Endothelial cell of umbilical vein (primary cell): Measurements from ENCODE around the gene ECHDC1. TPM values are rescaled to one million over a fixed set of nuclear protein-coding genes. Genes with fewer than 3 reads are reported as not detected.

Experiments
- BruUV-seq: library from RNA; stranded (reverse); fragments of 400-500 nt; replicated peaks from 2 replicates; lab custom pipeline; 2021; lab: Mats Ljungman, UMichigan
- CTCF ChIA-PET: fragments of 300-600, 350-600 bp; sonication (Branson Sonifier 250); formaldehyde crosslinking; loops from one replicate; lab custom pipeline; 2021; ENCODE audit warnings: antibody characterized with exemption, inconsistent platforms; lab: Charles Lee
- POLR2A ChIA-PET: fragments of 300-600, 350-600 bp; sonication (Branson Sonifier 250); formaldehyde crosslinking; loops from one replicate; lab custom pipeline; 2021; ENCODE audit warnings: antibody characterized with exemption, inconsistent platforms; lab: Charles Lee
- DNase-seq: peaks from one replicate; pipeline ENCODE4 v3.0.0-alpha.2; 2011; ENCODE audit warnings: low read depth, low spot score
- FAIRE-seq: peaks from 2 replicates; lab custom pipeline; 2011; peaks lifted over from hg19 to GRCh38; lab: Jason Lieb, UNC
- H2AFZ ChIP-seq: 2 replicates; pipeline ENCODE4 v1.6.0; 2012; ENCODE audit warnings: low read depth, low read length, control low read depth, inconsistent platforms
- H3K27ac ChIP-seq: 2 replicates; pipeline ENCODE4 v1.5.1; 2011; ENCODE audit warnings: low read depth, mild to moderate bottlenecking, control low read depth, low read length, moderate library complexity; ENCODE audit not compliant: insufficient read depth
- H3K27me3 ChIP-seq, 2 experiments: 2 replicates each; pipeline versions ENCODE4 v1.6.0 to v1.6.1; 2011; ENCODE audit warnings: low read length in 2 of 2, mixed read lengths in 1 of 2; ENCODE audit not compliant: control insufficient read depth in 2 of 2, insufficient read depth in 2 of 2
- H3K36me3 ChIP-seq, 2 experiments: 2 replicates in 1 of 2; 3 replicates in 1 of 2; pipeline ENCODE4 v1.5.1; 2011; ENCODE audit warnings: low read length in 2 of 2, mild to moderate bottlenecking in 1 of 2, moderate library complexity in 1 of 2; ENCODE audit not compliant: control insufficient read depth in 2 of 2, insufficient read depth in 2 of 2; ENCODE audit errors: extremely low read depth in 1 of 2
- H3K4me1 ChIP-seq: 3 replicates; pipeline ENCODE4 v1.5.1; 2011; ENCODE audit warnings: mild to moderate bottlenecking, low read length; ENCODE audit not compliant: control insufficient read depth, insufficient read depth; ENCODE audit errors: extremely low read depth
- H3K4me2 ChIP-seq: 2 replicates; pipeline ENCODE4 v1.6.1; 2011; ENCODE audit warnings: low read length, control low read depth, mixed read lengths; ENCODE audit not compliant: insufficient read depth
- H3K4me3 ChIP-seq, 3 experiments: fragments of 200-600 bp in 1 of 3; sonication (generic), shearing (Covaris generic) in 1 of 3; replicated peaks in 1 of 3; 2 replicates each; pipeline ENCODE4 v1.5.1; 2011 to 2016; ENCODE audit warnings: control low read depth in 3 of 3, low read length in 3 of 3, mild to moderate bottlenecking in 2 of 3, inconsistent platforms in 1 of 3, low read depth in 1 of 3, moderate library complexity in 1 of 3; ENCODE audit not compliant: insufficient read depth in 1 of 3
- H3K79me2 ChIP-seq: 2 replicates; pipeline ENCODE4 v1.6.0; 2012; ENCODE audit warnings: low read length, inconsistent platforms; ENCODE audit not compliant: control insufficient read depth, insufficient read depth
- H3K9ac ChIP-seq: replicated peaks from 2 replicates; pipeline ENCODE3; 2011; ENCODE audit warnings: low read length, control low read depth; ENCODE audit not compliant: insufficient read depth; ENCODE audit errors: extremely low read depth
- H3K9me1 ChIP-seq: replicated peaks from 3 replicates; pipeline ENCODE4 v1.6.0; 2011; ENCODE audit warnings: mild to moderate bottlenecking, low read length; ENCODE audit not compliant: control insufficient read depth, insufficient read depth; ENCODE audit errors: extremely low read depth
- H3K9me3 ChIP-seq: replicated peaks from 2 replicates; pipeline ENCODE4 v1.5.1; 2012; ENCODE audit warnings: low read length, inconsistent platforms; ENCODE audit not compliant: control insufficient read depth, insufficient read depth
- H4K20me1 ChIP-seq: replicated peaks from 2 replicates; pipeline ENCODE3; 2011; ENCODE audit warnings: mild to moderate bottlenecking, low read length; ENCODE audit not compliant: control insufficient read depth, insufficient read depth; ENCODE audit errors: extremely low read depth
- CTCF ChIP-seq, 2 donors: IDR thresholded peaks; 1 replicate in 1 of 2; 2 replicates in 1 of 2; pipeline ENCODE4 v1.5.1; 2011; ENCODE audit warnings: low read length in 2 of 2, mild to moderate bottlenecking in 2 of 2, moderate library complexity in 2 of 2, control low read depth in 1 of 2, inconsistent platforms in 1 of 2, low read depth in 1 of 2; ENCODE audit not compliant: insufficient read depth in 1 of 2; ENCODE audit errors: extremely low read depth in 1 of 2
- EZH2 ChIP-seq: IDR thresholded peaks from 2 replicates; pipeline ENCODE4 v1.6.1; 2012; ENCODE audit warnings: borderline replicate concordance, low read depth, mild to moderate bottlenecking, moderate library complexity, low read length, inconsistent platforms; ENCODE audit not compliant: severe bottlenecking
- FOS ChIP-seq: IDR thresholded peaks from 2 replicates; pipeline ENCODE4 v1.6.1; 2011; ENCODE audit warnings: mild to moderate bottlenecking, low read length, moderate library complexity, borderline replicate concordance; ENCODE audit not compliant: insufficient read depth
- GATA2 ChIP-seq: IDR thresholded peaks from 2 replicates; pipeline ENCODE4 v1.7.0; 2011; ENCODE audit warnings: low read depth, mild to moderate bottlenecking, moderate library complexity, mixed read lengths, low read length; ENCODE audit not compliant: insufficient read length, insufficient read depth
- JUN ChIP-seq: IDR thresholded peaks from 2 replicates; pipeline ENCODE4 v1.6.1; 2011; ENCODE audit warnings: borderline replicate concordance, low read depth; ENCODE audit not compliant: insufficient read length, insufficient read depth
- MAX ChIP-seq: IDR thresholded peaks from 2 replicates; pipeline ENCODE4 v1.6.1; 2011; ENCODE audit not compliant: insufficient read depth, insufficient read length
- MYC ChIP-seq: IDR thresholded peaks from one replicate; pipeline ENCODE4 v1.6.1; 2011; ENCODE audit warnings: mild to moderate bottlenecking, low read depth, low read length
- POLR2A ChIP-seq: IDR thresholded peaks from 2 replicates; pipeline ENCODE4 v1.6.1; 2012; ENCODE audit warnings: low read depth, mild to moderate bottlenecking, control low read depth, low read length
- POLR2AphosphoS5 ChIP-seq: IDR thresholded peaks from 2 replicates; pipeline ENCODE4 v1.6.1; 2012; ENCODE audit warnings: low read depth, mild to moderate bottlenecking, control low read depth, low read length, moderate library complexity; ENCODE audit not compliant: insufficient read depth
- dilution Hi-C: fragments of 300-500 bp; cut with MboI; formaldehyde crosslinking; loops from one replicate; pipeline ENCODE4 v1.15.0; 2019; ENCODE audit warnings: low sequenced_read_pairs; ENCODE audit not compliant: extremely low pct_ligation_motif_present
- intact Hi-C: fragments of 100-400 bp; cut with micrococcal nuclease; formaldehyde crosslinking; loops from one replicate; pipeline ENCODE4 v1.10.0; 2022
- polyA plus RNA-seq, 4 experiments: library from polyadenylated mRNA; depleted of rRNA in 3 of 4; stranded (reverse) in 3 of 4; unstranded in 1 of 4; fragments of >200 nt; gene quantifications; 2 replicates each; pipeline versions ENCODE4 v1.2.1 to v1.2.3, GENCODE V29; 2011 to 2012; ENCODE audit warnings: missing spikeins in 1 of 4
- total RNA-seq: library from RNA; stranded (reverse); gene quantifications from 2 replicates; pipeline ENCODE4 v1.2.3, GENCODE V29; 2021

The ECHDC1 gene
- total and polyA plus RNA-seq, 2 donors (not counting 3 experiments of a cell fraction or from before 2014, with no cell fraction given), result 8.1 to 36.8 TPM

GRCh38 chr6:127366282-127367022 is 23.0 kb upstream of the ECHDC1 start:
- Histone ChIP-seq H3K9ac (no peak overlapping the region), H3K4me3 (no peak overlapping the region), H3K27ac (no peak overlapping the region), H2AFZ (peak overlapping the region; percentile 2), H3K9me1 (no peaks in the 10 kb centered on the region), H3K79me2 (no peaks in the 10 kb centered on the region), H3K4me1 (no peaks in the 10 kb centered on the region), H3K36me3 (no peaks in the 10 kb centered on the region), H3K27me3 (no peaks in the 10 kb centered on the region), H4K20me1 (no peaks in the 10 kb centered on the region), H3K9me3 (no peaks in the 10 kb centered on the region), H3K4me2 (no peak overlapping the region)
- DNase-seq, result peak; percentile 36
- intact Hi-C loops, result no loop called here
- TF ChIP-seq FOS (peak; percentile 65), POLR2AphosphoS5 (no peak), JUN (peak; percentile 31), MAX (no peak), GATA2 (no peak)
- dilution Hi-C loops, result no loop called here
- peak; percentile 84 for FAIRE-seq
- no TSS peak for BruUV-seq
- CTCF ChIA-PET, result interaction anchor here (1.0 to 1.8 kb wide), 3 partner anchors 22 to 54 kb away, joined by 3 to 8 read pairs (median 3); no protein-coding TSS in a partner anchor
- POLR2A ChIA-PET, result no interaction called here

- Histone ChIP-seq H3K36me3 (no peaks in the 10 kb centered on the region), H3K9me3 (no peaks in the 10 kb centered on the region), H3K79me2 (no peaks in the 10 kb centered on the region), H3K27ac (no peak overlapping the region), H3K9ac (no peak overlapping the region), H3K4me1 (no peaks in the 10 kb centered on the region), H3K4me2 (no peak overlapping the region), H4K20me1 (no peaks in the 10 kb centered on the region), H3K4me3 (no peak overlapping the region), H3K27me3 (no peaks in the 10 kb centered on the region), H2AFZ (peak overlapping the region; percentile 2), H3K9me1 (no peaks in the 10 kb centered on the region)
- dilution Hi-C loops, result no loop called here
- CTCF ChIA-PET, result interaction anchor here (1.0 to 1.8 kb wide), 2 partner anchors 22 to 54 kb away, joined by 3 to 8 read pairs; no protein-coding TSS in a partner anchor
- POLR2A ChIA-PET, result no interaction called here
- FAIRE-seq (no peak), DNase-seq (no peak)
- intact Hi-C loops, result no loop called here
- TF ChIP-seq POLR2AphosphoS5 (no peak), JUN (no peak), MYC (no peak), POLR2A (no peak), EZH2 (no peak), CTCF (IDR thresholded peaks at IDR 0.05; ENCODE audit: extremely low read depth in 1 of 2, insufficient read depth in 1 of 2, low read depth in 1 of 2, low read length in 2 of 2) (no peak), FOS (no peak), GATA2 (no peak), MAX (no peak)
- no TSS peak for BruUV-seq
Observed at GRCh38 chr6:127365874-127366273, 22.5 kb upstream of the ECHDC1 start.
